Measurements from ENCODE around the gene ETV6. TPM values are rescaled to one million over a fixed set of nuclear protein-coding genes. Genes with fewer than 3 reads are reported as not detected.
A peak's percentile ranks its signal among the peaks of the same experiment; 100 is the strongest.

ETV6 gene
- total and polyA plus RNA-seq, 8 donors, result 5.1 to 31.6 (median 18.2) TPM

DNA sequence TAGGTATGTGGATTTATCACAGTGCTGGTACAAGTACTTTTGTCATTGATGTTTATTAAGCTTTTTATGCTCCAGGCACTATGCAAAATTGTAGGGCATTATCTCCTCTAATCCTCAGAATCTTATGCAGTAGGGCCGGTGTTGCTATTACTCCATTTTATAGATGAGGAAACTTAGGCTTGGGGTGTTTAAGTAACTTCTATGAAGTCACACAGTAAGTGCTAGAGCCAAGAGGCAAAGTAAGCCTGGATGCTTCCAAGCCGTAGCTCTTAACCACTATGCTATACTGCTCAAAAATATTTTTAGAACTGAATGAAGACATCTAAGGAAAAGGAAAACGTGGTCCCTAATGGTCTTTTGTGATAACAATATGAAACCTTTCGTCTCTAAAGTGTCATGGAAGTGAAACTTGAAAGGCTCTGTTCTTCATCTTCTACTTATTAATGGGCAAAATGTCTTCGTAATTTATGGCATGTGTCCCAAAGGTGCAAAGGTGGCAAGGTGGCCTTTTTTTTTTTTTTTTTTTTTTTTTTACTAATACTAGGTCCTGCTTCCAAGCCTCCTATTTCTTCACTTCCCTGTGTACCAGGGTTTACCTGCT lies 85.2 kb downstream of the ETV6 start:
- WGBS, 2 donors, result 81 to 85% methylated on average over 5 of the region's 5 CpGs
- H3K4me3 ChIP-seq, result no peak overlapping the region
- DNase-seq (no peak), FAIRE-seq (no peak), ATAC-seq (no peak)
- intact Hi-C loops (cut with DNase I), result no loop called here
- H3K9me3 ChIP-seq, result no peaks in the 10 kb centered on the region
- H3K36me3 ChIP-seq, result no peaks in the 10 kb centered on the region
- no peak for TF ChIP-seq CTCF (IDR thresholded peaks at IDR 0.05)
- peaks cover 21 to 29% (median 26%) of the 10 kb centered on the region in 3 donors for H3K4me1 ChIP-seq
- H3K27me3 ChIP-seq, result no peaks in the 10 kb centered on the region
- H3K27ac ChIP-seq, result peak overlapping the region in 1 of 4 donors; percentile 3

DNA sequence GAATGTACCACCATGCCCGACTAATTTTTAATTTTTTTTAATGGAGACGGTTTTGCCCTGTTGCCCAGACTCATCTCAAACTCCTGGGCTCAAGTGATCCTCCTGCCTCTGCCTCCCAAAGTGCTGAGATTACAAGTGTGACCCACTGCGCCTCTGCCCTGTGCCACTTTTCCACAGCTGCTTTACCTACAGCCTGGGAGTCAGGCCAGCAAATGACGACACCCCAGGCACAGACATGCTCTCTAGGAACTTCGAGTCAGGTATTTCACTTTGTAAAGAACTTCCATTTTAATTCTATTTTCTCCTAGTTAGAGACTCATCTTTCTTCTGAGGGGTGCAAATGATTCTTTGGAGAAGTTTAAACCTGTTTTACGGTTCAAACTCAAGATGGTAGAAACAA lies 89.0 kb downstream of the ETV6 start:
- Histone ChIP-seq H3K27me3 (no peaks in the 10 kb centered on the region), H3K36me3 (no peaks in the 10 kb centered on the region), H3K9me3 (no peaks in the 10 kb centered on the region), H3K4me1 (peaks cover 0 to 18% (median 6%) of the 10 kb centered on the region in 3 donors), H3K27ac (no peak overlapping the region), H3K4me3 (no peak overlapping the region)
- no peak for TF ChIP-seq CTCF (IDR thresholded peaks at IDR 0.05)
- intact Hi-C loops (cut with DNase I), result no loop called here
- ATAC-seq (peak; percentile 59 to 80 (median 73)), DNase-seq (peak in 3 of 6 donors; percentile 40 to 67 (median 54)), FAIRE-seq (no peak)
- WGBS, 2 donors, result 70 to 78% methylated on average over 6 of the region's 6 CpGs

GRCh38 chr12:11739980-11740577 lies 90.6 kb downstream of the ETV6 start:
- no peaks in the 10 kb centered on the region for H3K27me3 ChIP-seq
- no peak overlapping the region for H3K27ac ChIP-seq
- intact Hi-C loops (cut with DNase I), result no loop called here
- H3K9me3 ChIP-seq, result no peaks in the 10 kb centered on the region
- no peak for TF ChIP-seq CTCF (IDR thresholded peaks at IDR 0.05)
- DNase-seq (no peak), ATAC-seq (peak in 1 of 4 donors; percentile 21), FAIRE-seq (no peak)
- H3K4me3 ChIP-seq, result no peak overlapping the region
- H3K36me3 ChIP-seq, result no peaks in the 10 kb centered on the region
- peaks cover under 1 to 19% (median 6%) of the 10 kb centered on the region in 3 donors for H3K4me1 ChIP-seq
- WGBS, 2 donors, result 83 to 85% methylated on average over 9 of the region's 9 CpGs

DNA sequence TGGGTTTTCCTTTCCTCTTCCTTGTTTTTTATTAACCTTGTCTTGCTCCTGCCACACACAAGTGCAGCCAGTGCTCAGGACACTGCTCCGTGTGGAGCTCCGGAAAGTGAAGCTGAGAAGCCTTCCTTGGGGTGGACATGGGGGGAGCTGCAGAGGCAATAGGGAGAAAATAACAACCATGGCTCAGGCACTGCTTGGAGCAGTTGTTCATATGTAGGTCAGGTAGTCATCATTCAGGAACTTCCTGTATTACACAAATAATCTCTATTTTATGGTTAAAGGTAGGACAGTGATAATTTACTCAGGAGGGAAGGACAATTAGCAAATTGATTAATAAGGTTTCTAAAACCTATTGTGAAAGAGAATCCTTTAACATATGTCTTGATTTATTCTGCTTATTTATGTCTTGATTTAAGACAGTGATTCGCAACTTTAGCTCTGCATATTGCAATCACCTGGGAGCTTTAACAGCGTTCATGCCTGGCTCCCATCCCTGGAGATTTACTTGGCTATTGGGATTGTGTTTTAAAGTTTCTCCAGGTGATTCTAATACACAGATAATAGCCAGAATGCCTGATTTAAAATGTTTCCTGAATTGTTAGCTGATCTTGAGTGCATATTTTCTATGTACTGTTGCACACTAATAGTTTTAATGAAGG lies 92.1 kb downstream of the ETV6 start:
- Histone ChIP-seq H3K4me3 (no peak overlapping the region), H3K27ac (no peak overlapping the region), H3K9me3 (no peaks in the 10 kb centered on the region), H3K27me3 (no peaks in the 10 kb centered on the region), H3K4me1 (peaks cover 8 to 27% (median 9%) of the 10 kb centered on the region in 3 donors), H3K36me3 (no peaks in the 10 kb centered on the region)
- ATAC-seq (peak in 1 of 4 donors; percentile 25), FAIRE-seq (no peak), DNase-seq (no peak)
- WGBS, 2 donors, result 73 to 74% methylated on average over 4 of the region's 4 CpGs
- TF ChIP-seq CTCF (IDR thresholded peaks at IDR 0.05), result no peak
- intact Hi-C loops (cut with DNase I), result no loop called here
